Stimulated activated CD4-positive, alpha-beta T cell treated with anti-CD3 and anti-CD28 coated beads, Interleukin-12 subunit alpha, Interleukin-12 subunit beta, amount 100 ng/mL, for 4 hours (primary cell): ENCODE measurements around the gene MRTFB.
"Not testable (repeated sequence)": the region's sequence is repeated elsewhere in the genome, so short reads cannot be mapped to it uniquely, and the experiment has no call there.

ENCODE experiments used
- DNase-seq: peaks from one replicate; pipeline ENCODE4 v3.0.0-alpha.2; 2020

The MRTFB gene

GRCh38 chr16:14109077-14109775, 38.1 kb downstream of the MRTFB start:
- no peak for DNase-seq

DNA sequence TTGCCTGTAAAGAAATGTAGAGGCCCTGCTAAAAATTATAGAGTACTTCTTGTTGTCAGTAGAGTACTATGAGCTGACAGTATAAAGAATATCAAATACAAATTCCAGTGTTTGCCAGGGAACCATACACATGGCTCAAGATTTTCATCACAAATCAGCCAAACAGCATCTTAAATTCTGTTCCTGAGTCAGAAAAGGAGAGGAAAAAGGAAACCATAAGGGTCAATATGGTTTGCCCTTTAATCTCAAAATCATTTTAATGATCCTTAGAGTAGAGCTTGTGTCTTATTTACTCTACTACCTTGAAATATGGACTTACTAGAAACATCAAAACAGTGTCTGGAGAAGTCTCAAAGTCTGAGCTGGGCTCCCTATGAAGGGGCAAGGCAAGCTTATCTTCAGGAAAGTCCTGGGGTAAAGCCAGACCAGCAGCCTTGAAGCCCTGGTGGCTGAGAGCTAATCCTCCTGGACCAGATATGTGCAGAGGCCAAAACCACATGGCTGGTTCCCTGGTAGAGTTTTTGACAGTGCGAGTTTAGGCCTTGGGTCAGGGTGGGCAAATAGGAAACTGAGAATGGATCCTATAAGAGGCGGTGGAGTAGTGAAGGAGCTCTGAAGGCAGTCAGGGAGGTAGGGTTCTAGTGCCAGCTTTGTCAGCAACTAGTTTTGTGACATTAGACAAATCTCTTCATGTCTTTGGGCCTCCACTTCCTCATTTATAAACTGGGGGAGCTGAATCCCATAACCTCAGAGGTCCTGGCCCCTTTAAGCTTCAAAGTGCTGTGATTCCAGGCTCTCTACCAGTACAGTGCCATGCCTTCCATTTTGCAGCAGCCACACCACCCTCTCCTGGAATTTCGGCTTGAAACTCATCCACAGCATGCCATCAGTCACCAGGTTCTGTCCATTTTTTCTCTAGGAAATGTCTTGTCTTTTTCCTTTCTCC, 38.9 kb downstream of the MRTFB start:
- no peak for DNase-seq

- DNase-seq, result no peak
These were observed 39.7 kb downstream of the MRTFB start for GRCh38 chr16:14110728-14111251.

GRCh38 chr16:14111713-14112538, 40.8 kb downstream of the MRTFB start:
- DNase-seq, result no peak

GRCh38 chr16:14112539-14112856, 41.4 kb downstream of the MRTFB start:
- DNase-seq, result no peak

- no peak for DNase-seq
These were observed 42.2 kb downstream of the MRTFB start for GRCh38 chr16:14113344-14113743.

DNA sequence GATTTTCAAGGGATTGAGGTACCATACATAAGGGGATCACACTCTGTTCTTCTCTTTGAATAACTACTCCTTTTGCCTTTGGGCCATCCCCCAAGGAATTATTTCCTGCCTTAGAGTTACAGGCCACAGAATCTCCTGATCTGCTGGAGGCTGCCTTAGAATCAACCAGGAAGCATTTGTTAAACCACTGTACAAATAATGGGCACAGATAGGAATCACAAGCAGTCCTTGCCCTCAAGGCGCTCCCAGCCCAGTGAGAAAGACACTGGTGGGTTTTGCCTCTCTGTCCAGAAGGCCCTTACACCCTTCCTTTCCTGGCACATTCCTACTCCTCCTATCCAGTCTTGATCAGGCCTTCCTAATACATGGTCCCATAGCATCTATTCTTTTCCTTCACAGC, 45.9 kb downstream of the MRTFB start:
- DNase-seq, result no peak

- no peak for DNase-seq
These were observed 48.7 kb downstream of the MRTFB start for GRCh38 chr16:14119799-14120198.

- DNase-seq, result no peak
These were observed 49.2 kb downstream of the MRTFB start for GRCh38 chr16:14120335-14120734.

DNA sequence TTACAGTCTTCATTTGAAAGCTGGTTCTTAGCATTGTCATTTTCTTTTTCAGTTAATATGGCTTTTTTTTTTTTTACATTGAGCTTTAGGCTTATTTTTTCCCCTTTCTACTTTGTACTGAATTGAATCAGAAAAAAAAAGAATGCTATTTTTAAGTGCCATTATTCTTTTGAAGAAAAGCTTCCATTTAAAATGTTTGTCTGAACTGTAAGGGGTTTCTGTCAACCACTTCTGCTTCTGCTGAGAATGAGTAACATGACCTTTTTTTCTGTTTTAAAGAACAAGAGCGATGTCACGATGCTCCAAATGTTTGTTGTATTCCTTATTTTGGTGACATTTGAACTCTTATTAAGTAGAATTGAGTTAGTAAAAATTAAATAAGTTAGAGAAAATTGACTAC, 50.0 kb downstream of the MRTFB start:
- DNase-seq, result no peak

DNA sequence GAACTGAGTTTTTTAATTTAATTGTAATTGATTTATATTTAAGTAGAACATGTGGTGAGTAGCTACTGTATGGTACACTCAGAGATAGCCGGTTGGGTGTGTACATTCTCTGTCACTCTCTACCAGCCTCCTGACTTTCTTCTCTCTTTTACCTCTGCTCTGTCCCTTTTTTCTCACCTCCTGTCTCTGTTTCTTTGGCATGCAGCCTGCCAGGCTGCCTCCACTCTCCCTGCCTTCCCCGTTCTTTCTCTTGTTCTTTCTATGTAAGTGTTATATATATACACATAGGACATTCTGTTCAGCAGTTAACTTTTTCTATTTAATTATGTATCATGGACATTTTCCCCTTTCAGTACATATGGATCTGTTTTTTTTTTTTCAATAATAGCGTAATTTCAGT, 50.8 kb downstream of the MRTFB start:
- no peak for DNase-seq

- not testable (repeated sequence) for DNase-seq
These were observed 51.3 kb downstream of the MRTFB start for GRCh38 chr16:14122430-14122829.

DNA sequence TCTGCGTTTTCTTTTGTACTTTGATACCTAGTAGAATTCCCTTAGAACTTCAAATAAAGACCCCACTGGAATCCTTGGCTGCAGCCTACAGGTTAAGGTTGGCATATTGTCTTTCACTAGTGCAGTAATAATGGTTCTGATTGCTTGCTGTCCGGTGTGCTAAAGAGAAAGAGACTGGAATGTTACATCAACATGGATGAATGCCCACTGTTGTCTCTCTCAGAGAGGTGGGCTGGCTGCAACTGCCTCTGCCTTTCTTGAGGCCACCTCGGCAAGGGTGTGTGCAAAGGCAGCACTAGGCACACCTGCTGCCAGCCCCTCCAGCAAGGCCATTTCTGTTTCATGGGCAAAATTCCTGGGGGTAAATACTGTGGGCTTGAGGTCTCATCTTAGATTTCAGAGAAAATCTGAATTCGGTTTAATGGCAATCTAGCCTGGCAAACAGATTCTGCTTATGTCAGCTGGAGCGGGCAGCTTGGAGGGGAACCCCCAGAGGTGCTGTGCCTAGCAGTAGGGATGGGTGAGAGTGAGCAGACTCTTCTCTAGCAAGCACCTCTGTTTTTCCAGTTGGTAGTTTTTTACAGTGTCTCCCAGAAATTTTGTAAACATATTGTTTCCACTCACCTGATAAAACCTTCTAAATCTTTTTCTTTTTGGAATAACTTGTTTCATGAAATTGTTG, 54.0 kb downstream of the MRTFB start:
- no peak for DNase-seq

GRCh38 chr16:14125708-14126107, 54.6 kb downstream of the MRTFB start:
- DNase-seq, result no peak

GRCh38 chr16:14128097-14128496, 57.0 kb downstream of the MRTFB start:
- no peak for DNase-seq

DNA sequence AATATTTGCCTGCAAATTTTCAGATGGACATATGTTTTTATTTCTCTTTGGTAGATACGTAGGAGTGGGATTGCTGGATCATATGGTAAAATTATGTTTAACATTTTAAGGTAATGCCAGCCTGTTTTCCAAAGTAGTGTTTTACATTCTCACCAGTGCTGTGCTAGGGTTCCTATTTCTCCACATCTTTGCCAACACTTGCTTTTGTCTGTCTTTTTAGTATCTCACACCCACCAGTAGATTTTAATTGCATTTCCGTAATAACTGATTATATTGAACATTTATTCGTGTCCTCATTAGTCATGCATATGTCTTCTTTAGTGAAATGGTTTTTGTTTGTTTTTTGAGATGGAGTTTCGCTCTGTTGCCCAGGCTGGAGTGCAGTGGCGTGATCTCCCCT, 58.4 kb downstream of the MRTFB start:
- no peak for DNase-seq

DNA sequence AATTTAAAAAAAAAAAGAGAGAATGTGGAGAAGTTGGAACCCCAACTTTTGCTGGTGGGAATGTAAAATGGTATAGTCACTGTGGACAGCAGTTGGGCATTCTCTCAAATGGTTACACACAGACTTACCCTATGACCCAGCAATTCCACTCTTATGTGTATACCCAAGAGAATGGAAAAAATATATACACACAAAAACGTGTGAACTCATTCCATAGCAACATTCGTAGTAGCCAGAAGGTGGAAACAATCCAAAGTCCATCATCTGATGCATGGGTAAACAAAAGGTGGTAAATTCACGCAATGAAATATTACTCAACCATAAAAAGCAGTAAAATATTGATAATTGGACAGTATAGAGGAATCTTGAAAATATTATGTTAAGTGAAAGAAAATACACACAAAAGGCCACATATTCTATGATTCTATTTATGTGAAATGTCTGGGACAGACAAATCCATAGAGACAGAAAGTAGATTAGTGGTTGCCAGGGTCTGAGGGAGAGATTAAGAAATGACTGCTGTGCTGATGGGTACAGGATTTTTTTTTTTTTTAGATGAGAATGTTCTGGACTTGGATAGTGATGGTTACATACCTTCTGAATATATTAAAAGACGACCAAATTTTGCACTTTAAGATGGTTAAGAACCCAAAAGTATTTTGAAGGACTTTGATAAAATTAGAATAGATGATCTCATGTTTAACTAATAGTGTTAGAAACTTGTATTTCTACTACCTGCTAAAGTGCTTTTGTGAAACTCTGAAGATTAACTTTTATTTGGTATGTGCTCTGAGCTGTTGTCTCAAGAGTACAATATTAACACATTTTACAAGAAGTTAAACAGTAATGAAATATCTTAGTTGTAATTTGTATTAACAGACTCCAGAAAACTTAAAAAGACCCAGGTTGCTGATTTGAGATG, 60.9 kb downstream of the MRTFB start:
- DNase-seq, result no peak

DNA sequence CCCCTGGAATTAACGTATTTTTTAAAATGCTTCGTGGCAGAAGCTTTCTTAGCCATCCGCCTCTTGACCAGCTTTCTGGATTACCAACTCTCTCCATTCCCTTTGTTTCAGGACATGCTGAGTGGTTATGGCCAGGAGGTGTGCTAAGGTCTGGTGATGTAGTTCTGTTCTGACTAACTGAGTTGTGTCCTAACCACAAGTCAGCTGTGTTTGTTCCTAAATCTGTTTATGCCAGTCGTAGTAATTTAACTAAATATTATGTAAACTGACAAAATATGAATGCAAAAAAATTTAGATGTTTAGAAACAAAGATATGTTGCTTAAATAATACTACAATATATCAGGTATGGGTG, 61.6 kb downstream of the MRTFB start:
- no peak for DNase-seq

DNA sequence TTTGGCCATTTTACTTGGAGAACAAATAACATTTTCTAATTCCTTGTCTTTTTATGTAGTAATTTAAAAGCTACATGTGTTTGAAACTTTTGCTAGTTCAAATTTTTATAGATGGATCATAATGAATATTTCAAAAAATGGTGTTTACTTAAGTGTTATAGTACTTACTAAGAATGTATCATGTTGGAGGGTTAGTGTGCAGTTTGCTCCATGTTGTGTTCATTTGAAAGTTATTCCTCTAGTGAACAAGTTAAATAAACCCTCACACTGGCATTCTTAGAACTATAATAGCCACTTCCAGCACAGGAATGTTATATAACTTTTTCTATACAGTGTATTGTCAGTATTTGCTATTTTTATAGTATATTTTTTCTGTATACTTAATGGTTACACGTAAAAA, 62.8 kb downstream of the MRTFB start:
- no peak for DNase-seq

DNA sequence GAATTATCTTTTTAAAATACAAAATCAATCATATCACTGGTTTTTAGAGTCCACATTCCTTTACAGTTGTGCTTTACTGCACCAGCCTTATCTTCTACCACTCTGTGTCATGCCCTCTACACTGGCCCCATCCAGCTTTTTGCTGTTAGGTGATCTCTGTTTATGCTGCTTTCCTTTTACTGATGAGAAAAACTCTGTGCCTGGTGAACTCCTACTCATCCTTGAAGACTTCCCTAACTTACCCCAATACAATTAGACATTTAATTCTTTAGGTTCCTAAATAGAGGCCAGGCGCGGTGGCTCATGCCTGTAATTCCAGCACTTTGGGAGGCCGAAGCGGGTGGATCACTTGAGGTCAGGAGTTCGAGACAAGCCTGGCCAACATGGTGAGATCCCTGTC, 64.6 kb downstream of the MRTFB start:
- DNase-seq, result no peak

- no peak for DNase-seq
These were observed 68.8 kb downstream of the MRTFB start for GRCh38 chr16:14139872-14140271.

DNA sequence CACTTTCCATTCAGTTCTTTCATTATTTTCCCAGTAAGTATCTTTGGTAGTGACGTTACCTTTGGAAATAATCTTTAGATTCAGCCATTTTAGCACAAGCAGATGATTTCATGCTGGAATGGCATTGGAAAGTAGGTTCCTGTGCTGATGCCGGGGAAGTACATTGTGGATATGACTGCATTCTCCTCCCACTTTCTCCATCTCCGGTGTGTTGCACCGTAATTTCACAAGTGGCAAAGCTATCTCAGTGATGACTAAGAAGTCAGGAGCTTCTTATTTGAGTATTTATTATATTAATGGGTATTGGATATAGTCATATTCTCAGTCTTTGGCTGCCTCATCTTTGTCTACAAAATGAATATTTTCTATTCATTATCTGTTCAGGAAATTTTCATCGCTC, 69.8 kb downstream of the MRTFB start:
- no peak for DNase-seq
